ENCODE measurements around the gene PRUNE2.

DNA sequence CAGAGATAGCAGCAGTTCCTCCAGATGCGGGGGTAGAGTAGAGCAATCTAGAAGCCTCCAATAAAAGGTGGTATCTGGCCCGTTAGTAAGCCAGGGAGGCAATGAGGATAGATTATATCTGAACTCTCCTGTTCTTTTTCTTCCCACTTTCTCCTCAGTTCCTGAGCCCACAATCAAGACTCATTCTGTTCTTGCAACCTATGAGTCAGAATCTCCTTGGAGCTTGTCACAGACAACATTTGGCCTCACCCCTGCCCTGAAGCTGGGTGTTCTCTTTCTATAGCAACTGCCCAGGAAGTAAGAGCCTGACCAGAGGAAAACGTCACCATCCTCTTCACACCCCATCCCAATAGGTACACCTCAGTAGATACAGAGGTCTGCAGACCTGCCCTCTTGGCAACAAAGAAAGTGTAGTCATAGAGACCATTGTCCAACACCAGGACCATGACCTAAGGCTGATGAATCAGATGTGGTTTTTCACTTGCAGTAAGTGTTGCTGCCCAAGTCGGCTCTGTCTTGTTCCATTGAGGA is 218.0 kb downstream of the PRUNE2 start:
- TF ChIP-seq EZH2 (IDR thresholded peaks at IDR 0.05; ENCODE audit: borderline replicate concordance, low read depth, low read length, severe bottlenecking), result no peak
- TF ChIP-seq, protein P1, sequence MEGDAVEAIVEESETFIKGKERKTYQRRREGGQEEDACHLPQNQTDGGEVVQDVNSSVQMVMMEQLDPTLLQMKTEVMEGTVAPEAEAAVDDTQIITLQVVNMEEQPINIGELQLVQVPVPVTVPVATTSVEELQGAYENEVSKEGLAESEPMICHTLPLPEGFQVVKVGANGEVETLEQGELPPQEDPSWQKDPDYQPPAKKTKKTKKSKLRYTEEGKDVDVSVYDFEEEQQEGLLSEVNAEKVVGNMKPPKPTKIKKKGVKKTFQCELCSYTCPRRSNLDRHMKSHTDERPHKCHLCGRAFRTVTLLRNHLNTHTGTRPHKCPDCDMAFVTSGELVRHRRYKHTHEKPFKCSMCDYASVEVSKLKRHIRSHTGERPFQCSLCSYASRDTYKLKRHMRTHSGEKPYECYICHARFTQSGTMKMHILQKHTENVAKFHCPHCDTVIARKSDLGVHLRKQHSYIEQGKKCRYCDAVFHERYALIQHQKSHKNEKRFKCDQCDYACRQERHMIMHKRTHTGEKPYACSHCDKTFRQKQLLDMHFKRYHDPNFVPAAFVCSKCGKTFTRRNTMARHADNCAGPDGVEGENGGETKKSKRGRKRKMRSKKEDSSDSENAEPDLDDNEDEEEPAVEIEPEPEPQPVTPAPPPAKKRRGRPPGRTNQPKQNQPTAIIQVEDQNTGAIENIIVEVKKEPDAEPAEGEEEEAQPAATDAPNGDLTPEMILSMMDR (IDR thresholded peaks at IDR 0.05; ENCODE audit: borderline replicate concordance, extremely low read depth, low read length, poor library complexity, severe bottlenecking), result no peak
